ENCODE results near the gene PEMT. TPM values are rescaled to one million over a fixed set of nuclear protein-coding genes. Genes with fewer than 3 reads are reported as not detected.

The PEMT gene
- total RNA-seq, 2 experiments from 2014 or later = 11.4 to 12.0 TPM

- POLR2A ChIA-PET = interaction anchor here (0.6 kb wide), 1 partner anchor 1850 kb away, joined by 3 read pairs; no protein-coding TSS in a partner anchor
- H3K36me3 Mint-ChIP-seq (ENCODE audit: low read depth) = no peaks in the 10 kb centered on the region
These were observed 9.1 kb downstream of the PEMT start for GRCh38 chr17:17582372-17582771.

GRCh38 chr17:17581509-17581908 lies 10.0 kb downstream of the PEMT start:
- H3K27me3 Mint-ChIP-seq = no peaks in the 10 kb centered on the region
- H3K9me3 Mint-ChIP-seq = no peaks in the 10 kb centered on the region
- H3K36me3 ChIP-seq (ENCODE audit: insufficient read depth, low read length) = peaks cover 8% of the 10 kb centered on the region
- no peaks in the 10 kb centered on the region for H3K4me1 Mint-ChIP-seq (ENCODE audit: low read depth)
- H3K36me3 Mint-ChIP-seq (ENCODE audit: low read depth) = no peaks in the 10 kb centered on the region
- ATAC-seq (ENCODE audit: poor library complexity) (no peak), DNase-seq (no peak)
- no peaks in the 10 kb centered on the region for H3K27me3 ChIP-seq (ENCODE audit: control insufficient read depth in 1 of 2, insufficient read depth in 2 of 2, low read length in 2 of 2)
- no peak overlapping the region for H3K27ac Mint-ChIP-seq
- no peaks in the 10 kb centered on the region for H3K9me3 ChIP-seq (ENCODE audit: control insufficient read depth in 1 of 2, insufficient read depth in 1 of 2, low read length in 2 of 2)
- no peaks in the 10 kb centered on the region for H3K4me1 ChIP-seq (ENCODE audit: insufficient read depth, low read length)
- no peak overlapping the region for H3K27ac ChIP-seq (ENCODE audit: low read depth in 1 of 2, low read length in 2 of 2)
- H3K4me3 ChIP-seq (ENCODE audit: low read length) = no peak overlapping the region
- H3K4me3 Mint-ChIP-seq = no peak overlapping the region
- CTCF ChIA-PET = no interaction called here
- intact Hi-C loops (cut with DNase I, micrococcal nuclease) = no loop called here
- POLR2A ChIA-PET = interaction anchor here (1.2 kb wide), 1 partner anchor 9 kb away, joined by 4 read pairs; no protein-coding TSS in a partner anchor
- TF ChIP-seq CTCF (IDR thresholded peaks at IDR 0.05) = no peak

More at GRCh38 chr17:17582372-17582771, 9.1 kb downstream of the PEMT start:
- no peak overlapping the region for H3K27ac Mint-ChIP-seq
- no peak overlapping the region for H3K4me3 Mint-ChIP-seq
- no peaks in the 10 kb centered on the region for H3K27me3 ChIP-seq (ENCODE audit: control insufficient read depth in 1 of 2, insufficient read depth in 2 of 2, low read length in 2 of 2)
- ATAC-seq (ENCODE audit: poor library complexity) (no peak), DNase-seq (no peak)
- H3K36me3 ChIP-seq (ENCODE audit: insufficient read depth, low read length) = peaks cover 3% of the 10 kb centered on the region
- intact Hi-C loops (cut with DNase I, micrococcal nuclease) = no loop called here
- H3K4me1 Mint-ChIP-seq (ENCODE audit: low read depth) = no peaks in the 10 kb centered on the region
- CTCF ChIA-PET = no interaction called here
- no peak overlapping the region for H3K4me3 ChIP-seq (ENCODE audit: low read length)
- no peak for TF ChIP-seq CTCF (IDR thresholded peaks at IDR 0.05)
- H3K4me1 ChIP-seq (ENCODE audit: insufficient read depth, low read length) = no peaks in the 10 kb centered on the region
- no peaks in the 10 kb centered on the region for H3K9me3 ChIP-seq (ENCODE audit: control insufficient read depth in 1 of 2, insufficient read depth in 1 of 2, low read length in 2 of 2)
- H3K27me3 Mint-ChIP-seq = no peaks in the 10 kb centered on the region
- H3K9me3 Mint-ChIP-seq = no peaks in the 10 kb centered on the region
- no peak overlapping the region for H3K27ac ChIP-seq (ENCODE audit: low read depth in 1 of 2, low read length in 2 of 2)

- Histone ChIP-seq H3K4me3 (ENCODE audit: low read length) (no peak overlapping the region), H3K9me3 (ENCODE audit: control insufficient read depth in 1 of 2, insufficient read depth in 1 of 2, low read length in 2 of 2) (no peaks in the 10 kb centered on the region), H3K36me3 (ENCODE audit: insufficient read depth, low read length) (peaks cover 12% of the 10 kb centered on the region), H3K27me3 (ENCODE audit: control insufficient read depth in 1 of 2, insufficient read depth in 2 of 2, low read length in 2 of 2) (no peaks in the 10 kb centered on the region), H3K4me1 (ENCODE audit: insufficient read depth, low read length) (no peaks in the 10 kb centered on the region), H3K27ac (ENCODE audit: low read depth in 1 of 2, low read length in 2 of 2) (no peak overlapping the region)
- Mint-ChIP-seq H3K36me3 (ENCODE audit: low read depth) (no peaks in the 10 kb centered on the region), H3K27ac (no peak overlapping the region), H3K4me1 (ENCODE audit: low read depth) (no peaks in the 10 kb centered on the region), H3K27me3 (no peaks in the 10 kb centered on the region), H3K9me3 (no peaks in the 10 kb centered on the region), H3K4me3 (no peak overlapping the region)
- ATAC-seq (ENCODE audit: poor library complexity) = no peak
- intact Hi-C loops (cut with DNase I, micrococcal nuclease) = no loop called here
- ChIA-PET CTCF (no interaction called here), POLR2A (interaction anchor here (0.6 to 1.2 kb wide), 2 partner anchors 10 to 40 kb away, joined by 3 to 4 read pairs; no protein-coding TSS in a partner anchor)
- no peak for TF ChIP-seq CTCF (IDR thresholded peaks at IDR 0.05)
- DNase-seq = no peak
These were observed 10.6 kb downstream of the PEMT start for GRCh38 chr17:17580662-17581470.

All from CD4-positive, alpha-beta T cell (primary cell).